ENCODE data around the gene FLCN.

FLCN gene

DNA sequence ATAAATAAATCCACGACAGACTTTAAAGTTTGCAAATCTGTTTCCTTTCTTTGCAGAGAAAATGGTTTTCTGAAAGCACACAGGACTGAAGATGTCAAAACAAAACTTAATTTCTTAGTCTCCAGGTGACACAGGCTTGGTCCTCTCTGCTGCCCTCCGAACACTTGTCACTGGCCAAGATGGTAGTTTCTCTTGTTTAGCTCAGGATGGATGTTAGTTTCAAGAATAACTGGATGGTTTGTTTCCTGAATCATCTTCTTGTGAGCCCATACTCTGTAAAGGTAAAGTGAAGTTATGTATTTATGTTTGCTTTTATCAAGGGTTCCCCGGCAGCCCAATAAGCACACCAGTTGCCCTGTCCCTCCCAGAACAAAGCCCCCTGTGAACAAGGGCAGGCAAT is 9.9 kb upstream of the FLCN start:
- TF ChIP-seq, protein P1, sequence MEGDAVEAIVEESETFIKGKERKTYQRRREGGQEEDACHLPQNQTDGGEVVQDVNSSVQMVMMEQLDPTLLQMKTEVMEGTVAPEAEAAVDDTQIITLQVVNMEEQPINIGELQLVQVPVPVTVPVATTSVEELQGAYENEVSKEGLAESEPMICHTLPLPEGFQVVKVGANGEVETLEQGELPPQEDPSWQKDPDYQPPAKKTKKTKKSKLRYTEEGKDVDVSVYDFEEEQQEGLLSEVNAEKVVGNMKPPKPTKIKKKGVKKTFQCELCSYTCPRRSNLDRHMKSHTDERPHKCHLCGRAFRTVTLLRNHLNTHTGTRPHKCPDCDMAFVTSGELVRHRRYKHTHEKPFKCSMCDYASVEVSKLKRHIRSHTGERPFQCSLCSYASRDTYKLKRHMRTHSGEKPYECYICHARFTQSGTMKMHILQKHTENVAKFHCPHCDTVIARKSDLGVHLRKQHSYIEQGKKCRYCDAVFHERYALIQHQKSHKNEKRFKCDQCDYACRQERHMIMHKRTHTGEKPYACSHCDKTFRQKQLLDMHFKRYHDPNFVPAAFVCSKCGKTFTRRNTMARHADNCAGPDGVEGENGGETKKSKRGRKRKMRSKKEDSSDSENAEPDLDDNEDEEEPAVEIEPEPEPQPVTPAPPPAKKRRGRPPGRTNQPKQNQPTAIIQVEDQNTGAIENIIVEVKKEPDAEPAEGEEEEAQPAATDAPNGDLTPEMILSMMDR (conservative IDR thresholded peaks at IDR 0.05): no peak

DNA sequence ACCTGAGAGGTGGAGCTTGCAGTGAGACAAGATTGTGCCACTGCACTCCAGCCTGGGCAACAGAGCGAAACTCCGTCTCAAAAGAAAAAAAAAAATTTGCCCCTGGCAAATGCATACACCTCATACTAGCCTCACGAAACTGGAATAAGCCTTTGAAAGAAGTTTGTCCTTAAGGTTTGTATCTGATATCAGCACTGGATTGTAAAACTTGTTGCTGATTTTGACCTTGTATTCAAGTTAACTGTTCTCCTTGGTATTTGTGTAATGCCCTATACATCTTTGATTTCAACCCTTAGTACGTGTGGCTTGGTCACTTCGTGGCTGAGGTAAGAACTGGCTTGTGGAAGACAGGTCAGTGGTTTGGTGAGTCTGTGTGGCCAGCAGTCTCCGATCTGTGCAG is 6.2 kb upstream of the FLCN start:
- H3K27ac ChIP-seq: no peak overlapping the region
- TF ChIP-seq, protein P1 (conservative IDR thresholded peaks at IDR 0.05): no peak

More for the DNA sequence above, 9.9 kb upstream of the FLCN start:
- H3K27ac ChIP-seq: no peak overlapping the region

DNA sequence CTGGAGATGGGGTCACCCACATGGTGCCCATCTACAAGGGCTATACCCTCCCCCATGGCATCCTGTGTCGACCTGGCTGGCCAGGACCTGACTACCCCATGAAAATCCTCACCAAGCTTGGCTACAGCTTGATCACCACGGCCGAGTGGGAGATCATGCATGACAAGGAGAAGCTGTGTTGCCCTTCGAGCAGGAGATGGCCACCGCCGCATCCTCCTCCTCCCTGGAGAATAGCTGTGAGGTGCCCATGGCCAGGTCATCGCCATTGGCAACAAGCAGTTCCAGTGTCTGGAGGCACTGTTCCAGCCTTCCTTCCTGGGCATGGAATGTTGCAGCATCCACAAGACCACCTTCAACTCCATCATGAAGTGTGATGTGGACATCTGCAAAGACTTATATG is 5.3 kb upstream of the FLCN start:
- H3K27ac ChIP-seq: no peak overlapping the region
- TF ChIP-seq, protein P1 (conservative IDR thresholded peaks at IDR 0.05): no peak

DNA sequence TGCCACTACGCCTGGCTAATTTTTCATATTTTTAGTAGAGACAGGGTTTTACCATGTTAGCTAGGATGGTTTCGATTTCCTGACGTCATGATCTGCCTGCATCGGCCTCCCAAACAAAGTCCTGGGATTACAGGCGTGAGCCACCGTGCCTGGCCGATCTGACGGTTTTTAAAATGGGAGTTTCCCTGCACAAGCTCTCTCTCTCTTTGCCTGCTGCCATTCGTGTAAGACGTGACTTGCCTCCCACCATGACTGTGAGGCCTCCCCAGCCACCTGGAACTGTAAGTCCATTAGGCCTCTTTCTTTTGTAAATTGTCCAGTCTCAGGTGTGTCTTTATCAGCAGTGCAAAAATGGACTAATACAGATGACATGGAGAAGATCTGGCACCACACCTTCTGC is 4.7 kb upstream of the FLCN start:
- TF ChIP-seq, protein P1 (conservative IDR thresholded peaks at IDR 0.05): no peak
- H3K27ac ChIP-seq: no peak overlapping the region

DNA sequence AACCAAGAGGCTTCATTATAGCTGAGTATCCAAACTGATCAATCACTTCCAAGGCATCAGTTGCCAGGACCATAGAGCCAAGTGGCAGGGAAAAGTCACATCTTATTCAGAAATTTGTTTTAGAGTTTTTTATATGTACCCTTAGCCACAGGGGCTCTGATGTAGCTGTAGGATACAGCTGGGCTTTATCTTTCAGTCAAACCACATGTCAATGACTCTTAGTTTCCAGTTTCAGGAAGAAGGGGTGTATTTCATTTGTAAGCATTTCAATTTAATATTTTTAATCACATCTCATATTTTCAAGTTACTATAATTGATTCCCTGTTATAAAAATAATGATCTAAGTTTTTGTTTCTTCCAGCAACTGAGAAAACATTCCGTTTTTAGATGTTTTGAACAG is 2.9 kb upstream of the FLCN start:
- TF ChIP-seq, protein P1 (conservative IDR thresholded peaks at IDR 0.05): no peak
- H3K27ac ChIP-seq: no peak overlapping the region

DNA sequence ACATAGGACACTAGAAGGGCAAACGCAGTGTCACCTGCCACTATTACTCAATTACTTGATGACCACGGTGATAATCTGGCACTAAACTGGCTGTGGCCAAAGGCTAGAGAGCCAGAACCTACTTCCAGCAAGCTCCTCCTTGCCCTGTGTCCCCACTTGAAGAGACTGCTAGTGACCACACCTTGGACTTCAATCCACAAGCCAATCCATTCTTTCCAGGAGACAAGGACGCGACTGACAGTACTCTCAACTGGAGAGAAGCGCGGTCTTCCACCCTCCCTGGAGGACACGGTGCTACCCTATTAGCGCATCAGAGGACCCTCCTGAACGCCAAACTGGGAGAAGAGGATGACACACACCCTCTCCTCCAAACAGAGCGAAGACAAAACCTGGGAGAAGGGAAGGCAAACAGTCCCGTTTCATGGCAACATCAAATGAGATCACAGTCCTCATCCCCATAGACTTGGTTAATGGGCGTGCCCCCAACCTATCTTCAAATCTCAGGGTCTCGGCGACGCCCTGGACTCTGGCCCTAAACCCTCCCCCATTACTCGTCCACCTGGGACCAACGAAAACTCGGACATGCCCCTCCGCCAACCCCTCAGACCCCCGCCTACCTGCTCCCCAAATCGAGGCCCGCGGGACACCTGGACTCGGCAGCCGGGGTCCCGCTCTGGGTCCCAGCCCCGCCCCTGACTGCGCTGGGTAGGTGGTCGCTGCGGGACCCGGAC is 508 bp downstream of the FLCN start:
- TF ChIP-seq, protein P1 (conservative IDR thresholded peaks at IDR 0.05): no peak
- H3K27ac ChIP-seq: peak overlapping the region; percentile 99

DNA sequence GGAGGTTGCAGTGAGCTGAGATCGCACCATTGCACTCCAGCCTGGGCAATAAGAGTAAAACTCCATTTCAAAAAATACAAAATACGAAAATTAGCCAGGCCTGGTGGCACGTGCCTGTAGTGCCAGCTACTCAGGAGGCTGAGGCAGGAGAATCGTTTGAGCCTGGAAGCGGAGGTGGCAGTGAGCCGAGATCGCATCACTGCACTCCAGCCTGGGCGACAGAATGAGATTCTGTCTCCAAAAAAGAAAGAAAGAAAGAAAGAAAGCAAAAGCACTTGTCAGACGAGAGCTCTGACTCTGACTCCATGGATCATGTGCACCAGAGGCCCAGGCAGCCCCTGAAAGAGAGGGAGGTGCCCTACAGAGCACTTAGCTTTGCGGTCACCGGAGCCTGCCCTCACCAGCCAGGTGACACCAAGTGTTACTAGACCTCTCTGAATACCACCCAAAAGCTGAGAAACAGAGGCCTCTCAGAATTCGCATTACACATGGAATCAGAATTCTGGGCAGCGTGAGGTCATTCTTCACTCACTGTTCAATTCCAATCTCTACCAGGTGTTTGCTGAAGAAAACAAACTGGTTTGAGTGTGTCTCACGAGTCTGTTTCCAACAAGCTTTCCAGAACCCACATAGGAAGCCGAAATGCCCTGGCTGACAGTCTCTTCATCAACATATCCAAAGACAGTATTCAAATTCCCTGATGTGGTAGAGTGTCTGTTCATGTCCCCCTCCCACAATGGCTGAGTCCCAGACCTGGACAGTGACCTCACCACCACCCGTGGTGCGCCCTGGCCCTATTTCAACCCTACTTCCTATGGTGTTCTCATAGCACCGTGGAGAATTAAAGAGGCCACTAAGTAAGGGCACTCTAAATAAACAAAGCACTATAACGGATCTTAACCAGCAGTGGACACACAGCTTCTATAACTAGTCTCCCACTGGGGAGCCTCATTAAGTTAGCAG is 1.5 kb downstream of the FLCN start:
- TF ChIP-seq, protein P1 (conservative IDR thresholded peaks at IDR 0.05): no peak
- H3K27ac ChIP-seq: peak overlapping the region; percentile 99

All from VCaP (cell line).